K562 (cell line): ENCODE data around the gene LRRC8A.

Source experiments
- BRCA1 ChIP-seq, 2 experiments: fragments of 450-650 bp in 1 of 2; sonication (generic) in 1 of 2; formaldehyde crosslinking in 1 of 2; IDR thresholded peaks; 2 replicates each; pipeline versions ENCODE4 v1.5.0 to v1.6.1; 2017 to 2020; ENCODE audit warnings: mild to moderate bottlenecking in 1 of 2, missing genetic modification reagents in 1 of 2
- GABPB1 ChIP-seq: sonication (generic); formaldehyde crosslinking; IDR thresholded peaks from 2 replicates; pipeline ENCODE4 v1.8.0; 2022; ENCODE audit warnings: mild to moderate bottlenecking, missing genetic modification reagents
- HDAC6 ChIP-seq: IDR thresholded peaks from 2 replicates; pipeline ENCODE4 v1.6.1; 2012; ENCODE audit warnings: low read depth, mild to moderate bottlenecking, control low read depth, inconsistent platforms, low read length, moderate library complexity
- HMG20B ChIP-seq: fragments of 250-450 bp; sonication (Bioruptor Pico); IDR thresholded peaks from 2 replicates; pipeline ENCODE4 v1.5.0; 2021; ENCODE audit warnings: mild to moderate bottlenecking
- HNRNPLL ChIP-seq: fragments of 200-400 bp; formaldehyde crosslinking; IDR thresholded peaks from 2 replicates; pipeline ENCODE4 v1.6.1; 2017; ENCODE audit warnings: low read length, low read depth, mild to moderate bottlenecking; ENCODE audit not compliant: poor library complexity, severe bottlenecking
- KDM4B ChIP-seq, 2 experiments: fragments of 450-650 bp in 1 of 2; sonication (generic) in 1 of 2; IDR thresholded peaks; 2 replicates each; pipeline ENCODE4 v1.6.1; 2016 to 2017; ENCODE audit warnings: borderline replicate concordance in 2 of 2, antibody characterized with exemption in 1 of 2, low read depth in 1 of 2, mild to moderate bottlenecking in 1 of 2
- MAZ ChIP-seq, 2 experiments: fragments of 450-650 bp in 1 of 2; sonication (generic) in 1 of 2; formaldehyde crosslinking; IDR thresholded peaks in 1 of 2; conservative IDR thresholded peaks in 1 of 2; 2 replicates each; pipeline versions ENCODE4 v1.4.0 to v1.5.0; 2020; ENCODE audit warnings: mild to moderate bottlenecking in 1 of 2, missing genetic modification reagents in 1 of 2
- POLR2A ChIP-seq: fragments of 450-650 bp; conservative IDR thresholded peaks from 2 replicates; pipeline ENCODE4 v1.6.1; 2016
- RCOR1 ChIP-seq, 2 experiments: IDR thresholded peaks; 2 replicates each; pipeline ENCODE4 v1.6.1; 2012; ENCODE audit warnings: low read depth in 2 of 2, low read length in 2 of 2, borderline replicate concordance in 1 of 2, improper control_type of control experiment in 1 of 2
- RREB1 ChIP-seq: fragments of 250-450 bp; sonication (Bioruptor Pico); IDR thresholded peaks from 2 replicates; pipeline ENCODE4 v1.4.0; 2020
- SIN3A ChIP-seq, 2 experiments: fragments of 150-350 bp in 1 of 2; IDR thresholded peaks; 2 replicates each; pipeline ENCODE4 v1.6.1; 2011 to 2016; ENCODE audit warnings: borderline replicate concordance in 2 of 2, low read depth in 2 of 2, low read length in 2 of 2, mild to moderate bottlenecking in 2 of 2, moderate library complexity in 2 of 2; ENCODE audit not compliant: control insufficient read depth in 1 of 2
- SMC3 ChIP-seq: conservative IDR thresholded peaks from 2 replicates; pipeline ENCODE4 v1.6.1; 2011; ENCODE audit warnings: low read depth, low read length, improper control_type of control experiment; ENCODE audit not compliant: insufficient read depth
- TARDBP ChIP-seq: fragments of 450-650 bp; IDR thresholded peaks from 2 replicates; pipeline ENCODE4 v1.6.1; 2016
- TF ChIP-seq, protein P1 (sequence below), 3 experiments: IDR thresholded peaks in 2 of 3; conservative IDR thresholded peaks in 1 of 3; 2 replicates each; pipeline ENCODE4 v1.5.1; 2011 to 2012; ENCODE audit warnings: low read length in 3 of 3, mild to moderate bottlenecking in 3 of 3, control low read depth in 2 of 3, improper control_type of control experiment in 1 of 3, inconsistent platforms in 1 of 3, low read depth in 1 of 3, mixed read lengths in 1 of 3, moderate library complexity in 1 of 3; ENCODE audit not compliant: insufficient read depth in 2 of 3

DNA sequence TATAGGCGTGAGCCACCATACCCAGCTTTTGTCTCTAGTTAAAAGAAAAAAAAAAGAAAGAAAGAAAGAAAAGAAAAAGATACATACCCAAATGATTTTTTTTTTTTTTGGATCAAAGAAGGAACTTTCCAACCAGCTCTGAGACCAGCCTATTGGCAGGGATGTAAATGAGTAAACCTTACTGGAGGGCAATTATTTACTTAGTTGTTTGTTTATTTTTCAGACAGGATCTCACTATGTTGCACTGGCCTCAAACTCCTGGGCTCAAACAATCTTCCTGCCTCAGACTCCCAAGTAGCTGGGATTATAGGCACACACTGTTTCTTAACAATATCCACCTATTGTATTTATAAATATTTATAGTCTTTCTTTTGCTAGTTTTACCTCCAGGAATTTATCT lies 41.4 kb upstream of the LRRC8A start:
- TF ChIP-seq POLR2A (no peak), HMG20B (CRISPR knock-in tag) (no peak), KDM4B (IDR thresholded peaks at IDR 0.05; ENCODE audit: borderline replicate concordance in 2 of 2, low read depth in 1 of 2) (no peak), TARDBP (no peak), RREB1 (CRISPR knock-in tag) (no peak), SIN3A (IDR thresholded peaks at IDR 0.05; ENCODE audit: borderline replicate concordance in 2 of 2, control insufficient read depth in 1 of 2, low read depth in 2 of 2, low read length in 2 of 2) (no peak), HNRNPLL (no peak), MAZ (CRISPR knock-in tag; conservative IDR thresholded peaks at IDR 0.05 in 1 of 2, IDR thresholded peaks at IDR 0.05 in 1 of 2) (no peak), SMC3 (no peak), HDAC6 (no peak), BRCA1 (IDR thresholded peaks at IDR 0.05) (no peak), BRCA1 (CRISPR knock-in tag; IDR thresholded peaks at IDR 0.05) (no peak), RCOR1 (IDR thresholded peaks at IDR 0.05; ENCODE audit: borderline replicate concordance in 1 of 2, low read depth in 2 of 2, low read length in 2 of 2) (no peak), GABPB1 (no peak)
- TF ChIP-seq, protein P1, sequence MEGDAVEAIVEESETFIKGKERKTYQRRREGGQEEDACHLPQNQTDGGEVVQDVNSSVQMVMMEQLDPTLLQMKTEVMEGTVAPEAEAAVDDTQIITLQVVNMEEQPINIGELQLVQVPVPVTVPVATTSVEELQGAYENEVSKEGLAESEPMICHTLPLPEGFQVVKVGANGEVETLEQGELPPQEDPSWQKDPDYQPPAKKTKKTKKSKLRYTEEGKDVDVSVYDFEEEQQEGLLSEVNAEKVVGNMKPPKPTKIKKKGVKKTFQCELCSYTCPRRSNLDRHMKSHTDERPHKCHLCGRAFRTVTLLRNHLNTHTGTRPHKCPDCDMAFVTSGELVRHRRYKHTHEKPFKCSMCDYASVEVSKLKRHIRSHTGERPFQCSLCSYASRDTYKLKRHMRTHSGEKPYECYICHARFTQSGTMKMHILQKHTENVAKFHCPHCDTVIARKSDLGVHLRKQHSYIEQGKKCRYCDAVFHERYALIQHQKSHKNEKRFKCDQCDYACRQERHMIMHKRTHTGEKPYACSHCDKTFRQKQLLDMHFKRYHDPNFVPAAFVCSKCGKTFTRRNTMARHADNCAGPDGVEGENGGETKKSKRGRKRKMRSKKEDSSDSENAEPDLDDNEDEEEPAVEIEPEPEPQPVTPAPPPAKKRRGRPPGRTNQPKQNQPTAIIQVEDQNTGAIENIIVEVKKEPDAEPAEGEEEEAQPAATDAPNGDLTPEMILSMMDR (IDR thresholded peaks at IDR 0.05 in 2 of 3, conservative IDR thresholded peaks at IDR 0.05 in 1 of 3; ENCODE audit: insufficient read depth in 2 of 3, low read depth in 1 of 3, low read length in 3 of 3): no peak
